MV-4-11 (cell line): Measurements from ENCODE around the gene CRELD2.

Source experiments
- DNase-seq: peaks from one replicate; lab custom pipeline; 2025; lab: John Stamatoyannopoulos, UW

Gene CRELD2

DNA sequence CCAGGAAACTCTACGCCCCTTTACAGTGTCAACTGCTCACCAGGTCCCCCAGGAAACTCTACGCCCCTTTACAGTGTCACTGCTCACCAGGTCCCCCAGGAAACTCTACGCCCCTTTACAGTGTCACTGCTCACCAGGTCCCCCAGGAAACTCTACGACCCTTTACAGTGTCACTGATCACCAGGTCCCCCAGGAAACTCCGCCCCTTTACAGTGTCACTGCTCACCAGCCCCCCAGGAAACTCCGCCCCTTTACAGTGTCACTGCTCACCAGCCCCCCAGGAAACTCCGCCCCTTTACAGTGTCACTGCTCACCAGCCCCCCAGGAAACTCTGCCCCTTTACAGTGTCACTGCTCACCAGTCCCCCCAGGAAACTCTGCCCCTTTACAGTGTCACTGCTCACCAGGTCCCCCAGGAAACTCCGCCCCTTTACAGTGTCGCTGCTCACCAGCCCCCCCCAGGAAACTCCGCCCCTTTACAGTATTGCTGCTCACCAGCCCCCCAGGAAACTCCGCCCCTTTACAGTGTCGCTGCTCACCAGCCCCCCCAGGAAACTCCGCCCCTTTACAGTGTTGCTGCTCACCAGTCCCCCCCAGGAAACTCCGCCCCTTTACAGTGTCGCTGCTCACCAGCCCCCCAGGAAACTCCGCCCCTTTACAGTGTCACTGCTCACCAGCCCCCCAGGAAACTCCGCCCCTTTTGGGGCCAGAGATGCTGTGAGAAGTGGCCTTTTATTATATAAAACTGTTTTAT, 26.8 kb downstream of the CRELD2 start:
- DNase-seq: peak; percentile 30

DNA sequence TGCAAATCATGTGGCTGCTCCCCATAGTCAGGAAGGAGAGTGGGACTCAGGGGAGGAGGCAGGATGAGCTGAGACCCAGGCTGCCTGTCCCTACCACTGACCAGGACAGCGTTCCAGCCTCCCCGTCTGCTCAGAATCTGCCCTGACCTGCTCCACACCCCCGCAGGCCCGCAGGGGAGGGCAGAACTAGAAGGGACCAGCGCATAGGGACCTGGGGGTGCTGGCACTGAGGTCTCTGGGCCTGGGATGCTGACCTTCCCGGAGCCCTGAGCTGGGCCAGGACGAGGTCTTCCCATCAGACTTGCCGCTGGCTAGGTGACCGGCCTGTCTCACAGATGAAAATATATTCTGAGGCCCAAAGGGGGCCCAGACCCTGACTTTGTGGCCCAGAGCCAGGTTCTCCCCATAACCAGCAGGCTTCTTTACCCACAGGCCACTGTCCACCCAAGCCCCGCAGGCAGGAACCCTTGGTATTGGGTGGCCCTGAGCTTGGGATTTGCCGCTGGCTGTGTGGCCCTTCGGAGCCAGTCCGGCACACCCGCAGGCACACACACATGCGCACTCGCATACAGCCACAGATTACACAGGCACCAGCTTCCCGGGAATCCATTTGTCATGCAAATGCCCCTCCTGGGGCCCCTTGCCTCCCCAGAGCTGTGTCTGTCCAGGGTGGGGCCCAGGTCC, 28.3 kb downstream of the CRELD2 start:
- no peak for DNase-seq

DNA sequence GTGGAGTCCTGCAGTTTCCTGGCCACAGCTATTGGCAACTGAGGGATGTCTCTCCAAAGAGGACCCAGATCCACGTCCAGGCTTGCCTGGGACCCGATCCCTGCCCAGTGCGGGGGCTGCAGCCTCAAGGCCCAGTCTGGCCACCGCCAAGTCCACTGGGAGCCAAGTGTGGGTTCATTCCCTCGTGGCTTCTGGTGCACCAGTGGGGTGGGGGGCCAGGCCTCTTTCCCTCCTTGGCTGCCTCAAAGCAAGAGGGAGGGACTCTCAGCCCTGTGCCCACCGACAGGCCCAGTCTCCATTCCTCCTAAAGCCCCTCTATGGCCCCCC, 28.8 kb downstream of the CRELD2 start:
- no peak for DNase-seq

DNA sequence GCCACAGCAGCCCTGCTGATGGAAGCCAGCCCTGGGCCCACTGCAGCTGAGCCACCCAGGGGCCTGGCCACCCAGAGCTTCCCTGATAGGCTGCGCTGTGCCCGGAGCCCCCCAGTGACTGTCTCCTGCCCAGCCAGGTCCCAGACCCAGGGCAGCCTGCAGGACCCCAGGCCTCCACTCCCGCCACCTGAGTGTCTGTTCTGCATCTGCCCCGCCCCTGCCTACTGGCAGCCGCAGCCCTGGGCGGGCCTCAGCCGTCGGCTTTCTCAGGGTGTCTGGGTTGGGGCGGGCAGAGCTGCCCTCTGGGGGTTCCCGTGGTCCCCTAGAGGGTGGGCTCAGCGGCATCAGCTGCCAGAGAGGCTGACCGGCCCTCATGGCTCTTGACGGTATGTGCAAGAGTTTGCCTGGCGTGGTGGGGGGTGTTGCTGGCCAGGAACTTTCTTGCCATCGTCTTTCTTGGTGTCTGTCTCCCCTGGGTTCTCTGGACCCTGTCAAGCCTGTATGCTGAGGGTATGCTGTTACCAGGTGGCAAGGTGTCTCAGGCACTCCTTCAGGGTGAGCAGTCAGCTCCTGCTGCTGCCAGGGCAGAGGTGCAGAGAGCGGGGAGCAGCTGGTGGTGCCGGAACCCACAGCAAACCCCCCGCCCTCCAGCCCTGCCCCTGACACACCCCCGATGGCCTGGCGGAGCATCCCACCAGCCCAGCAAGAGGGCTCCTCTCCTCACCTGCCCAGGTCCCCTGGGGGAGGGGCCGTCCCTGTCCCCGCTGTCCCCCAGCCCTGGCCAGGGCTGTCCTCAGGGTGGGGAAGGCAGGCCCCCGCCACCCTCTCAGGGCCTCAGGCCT, 29.9 kb downstream of the CRELD2 start:
- no peak for DNase-seq

DNA sequence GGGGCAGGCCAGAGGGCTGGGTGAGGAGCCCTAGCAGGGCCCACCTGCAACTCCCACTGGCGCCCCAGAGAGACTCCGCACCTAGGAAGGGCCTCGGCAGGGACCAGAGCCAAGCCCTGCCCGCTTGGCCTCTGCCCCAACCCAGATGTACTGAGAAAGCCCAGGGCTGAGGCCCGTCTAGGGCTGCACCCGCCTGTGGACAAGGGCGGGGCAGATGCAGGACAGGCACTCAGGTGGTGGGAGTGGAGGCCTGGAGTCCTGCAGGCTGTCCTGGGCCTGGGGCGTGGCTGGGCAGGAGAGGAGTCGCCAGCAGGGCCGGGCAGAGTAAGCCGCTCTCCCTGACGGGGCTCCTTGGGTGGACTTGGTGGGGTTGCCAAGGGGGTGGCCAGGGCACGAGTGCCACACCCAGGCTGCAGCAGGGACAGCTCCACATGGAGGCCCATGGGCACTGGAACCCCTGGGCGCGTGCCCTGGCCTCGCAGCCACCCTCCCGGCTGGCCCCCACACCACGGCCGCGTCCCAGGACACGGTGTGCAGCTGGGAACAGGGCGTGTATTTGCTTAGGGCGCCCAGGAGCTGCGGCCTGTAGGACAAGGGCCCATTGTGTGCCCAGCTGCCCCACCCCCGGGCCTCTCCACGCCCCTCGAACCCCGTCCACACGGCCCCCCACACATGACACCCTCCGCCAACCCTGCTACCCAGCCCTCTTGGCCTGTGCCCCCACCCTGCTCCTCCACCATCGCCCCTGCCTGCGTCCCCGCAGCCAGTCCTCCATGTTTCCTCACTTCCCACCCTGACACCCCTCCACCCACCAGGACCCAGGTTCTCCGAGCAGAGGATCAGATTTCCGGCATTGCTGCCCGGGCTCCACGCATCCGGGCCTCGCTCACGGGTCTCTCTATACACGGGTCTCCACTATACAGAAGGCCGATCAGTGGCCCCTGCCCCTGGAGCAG, 30.8 kb downstream of the CRELD2 start:
- DNase-seq: no peak

DNA sequence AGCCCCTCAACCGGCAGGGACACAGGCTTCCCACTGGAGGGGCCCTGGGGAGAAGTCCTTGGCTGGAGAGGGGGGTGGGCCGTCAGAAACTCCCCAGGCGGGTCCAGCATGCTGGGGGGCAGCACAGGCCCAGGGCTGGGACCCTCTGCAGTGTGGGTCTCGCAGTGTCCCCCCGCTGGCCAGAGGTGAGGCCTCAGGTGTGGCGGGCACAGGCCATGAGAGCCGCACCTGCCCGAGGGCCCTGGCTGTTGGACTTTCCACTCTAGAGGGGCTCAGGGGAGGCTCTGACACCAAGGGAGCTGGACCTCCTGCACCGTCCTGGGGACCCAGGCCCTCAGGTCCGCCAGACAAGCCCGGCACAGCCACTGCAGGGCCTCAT, 31.5 kb downstream of the CRELD2 start:
- no peak for DNase-seq

DNA sequence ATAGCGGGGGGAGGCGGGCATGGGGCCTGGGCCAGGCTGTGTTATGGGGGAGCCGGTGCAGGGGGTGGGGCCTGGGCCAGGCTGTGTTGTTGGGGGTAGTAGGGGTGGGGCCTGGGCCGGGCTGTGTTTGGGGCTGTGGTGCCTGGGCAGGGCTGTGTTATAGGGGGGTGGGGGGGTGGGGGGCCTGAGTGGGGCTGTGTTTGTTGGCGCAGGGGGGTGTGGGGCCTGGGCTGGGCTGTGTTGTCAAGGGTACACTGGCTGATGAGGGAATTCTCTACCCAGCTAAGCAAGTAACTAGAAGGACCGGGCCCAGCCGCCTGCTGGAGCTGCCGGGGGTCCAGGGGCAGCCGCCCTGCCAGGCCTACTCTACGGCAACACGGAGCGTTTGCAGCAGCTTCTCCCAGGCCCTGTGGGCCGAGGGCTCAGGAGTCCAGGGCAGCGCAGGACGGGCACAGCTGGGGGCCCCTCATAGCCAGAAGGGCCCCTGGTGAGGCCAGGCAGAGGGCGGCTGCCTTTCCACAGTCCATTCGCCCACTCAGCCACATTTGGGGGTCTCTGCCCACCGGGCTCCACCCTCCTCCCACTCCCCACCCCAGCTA, 32.1 kb downstream of the CRELD2 start:
- no peak for DNase-seq

DNA sequence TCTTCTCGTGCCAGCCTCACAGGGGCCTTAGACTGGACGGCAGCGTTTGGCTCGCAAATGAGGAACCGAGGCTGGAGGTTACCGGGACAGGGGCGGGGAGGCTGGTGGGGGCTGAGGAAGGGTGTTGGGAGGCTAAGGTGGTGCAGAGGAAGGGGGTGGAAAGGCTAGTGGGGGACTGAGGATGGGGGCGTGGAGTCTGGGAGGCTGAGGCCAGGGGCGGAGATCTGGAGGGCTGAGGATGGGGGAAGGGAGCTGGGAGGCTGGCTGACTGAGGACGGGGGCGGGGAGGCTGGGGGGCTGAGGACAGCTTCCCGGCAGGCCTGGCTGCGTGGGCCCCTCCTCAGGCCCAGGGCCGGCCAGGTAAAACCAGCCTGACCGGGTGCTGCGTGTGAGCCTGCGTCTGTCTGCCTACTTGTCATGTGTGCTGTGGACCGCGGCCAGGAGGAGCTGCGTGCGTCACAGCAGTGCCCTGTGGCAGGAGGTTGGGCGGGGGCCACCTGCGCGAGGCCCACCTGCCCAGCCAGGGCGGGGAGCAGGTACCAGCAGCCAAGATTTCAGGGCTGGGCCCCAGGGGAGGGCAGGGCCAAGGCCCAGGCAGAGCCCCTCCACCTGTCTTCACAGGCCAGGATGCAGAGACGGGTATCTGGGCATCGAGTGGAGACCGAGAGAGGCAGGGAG, 32.7 kb downstream of the CRELD2 start:
- no peak for DNase-seq

DNA sequence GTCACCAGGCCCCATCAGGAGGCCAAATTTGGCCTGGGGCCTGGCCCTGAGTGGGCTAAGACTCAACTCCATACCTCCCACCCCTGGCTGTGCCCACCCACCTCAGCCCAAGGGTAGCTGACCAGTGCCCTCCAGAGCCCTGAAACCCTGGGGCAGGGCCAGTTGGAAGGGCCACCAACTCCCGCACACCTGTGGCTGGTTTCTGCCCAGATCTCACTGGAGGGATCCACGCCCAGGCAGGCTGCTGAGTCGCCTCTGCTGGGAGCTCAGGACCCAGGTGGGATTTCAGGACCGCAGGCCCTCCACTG, 33.2 kb downstream of the CRELD2 start:
- no peak for DNase-seq

DNA sequence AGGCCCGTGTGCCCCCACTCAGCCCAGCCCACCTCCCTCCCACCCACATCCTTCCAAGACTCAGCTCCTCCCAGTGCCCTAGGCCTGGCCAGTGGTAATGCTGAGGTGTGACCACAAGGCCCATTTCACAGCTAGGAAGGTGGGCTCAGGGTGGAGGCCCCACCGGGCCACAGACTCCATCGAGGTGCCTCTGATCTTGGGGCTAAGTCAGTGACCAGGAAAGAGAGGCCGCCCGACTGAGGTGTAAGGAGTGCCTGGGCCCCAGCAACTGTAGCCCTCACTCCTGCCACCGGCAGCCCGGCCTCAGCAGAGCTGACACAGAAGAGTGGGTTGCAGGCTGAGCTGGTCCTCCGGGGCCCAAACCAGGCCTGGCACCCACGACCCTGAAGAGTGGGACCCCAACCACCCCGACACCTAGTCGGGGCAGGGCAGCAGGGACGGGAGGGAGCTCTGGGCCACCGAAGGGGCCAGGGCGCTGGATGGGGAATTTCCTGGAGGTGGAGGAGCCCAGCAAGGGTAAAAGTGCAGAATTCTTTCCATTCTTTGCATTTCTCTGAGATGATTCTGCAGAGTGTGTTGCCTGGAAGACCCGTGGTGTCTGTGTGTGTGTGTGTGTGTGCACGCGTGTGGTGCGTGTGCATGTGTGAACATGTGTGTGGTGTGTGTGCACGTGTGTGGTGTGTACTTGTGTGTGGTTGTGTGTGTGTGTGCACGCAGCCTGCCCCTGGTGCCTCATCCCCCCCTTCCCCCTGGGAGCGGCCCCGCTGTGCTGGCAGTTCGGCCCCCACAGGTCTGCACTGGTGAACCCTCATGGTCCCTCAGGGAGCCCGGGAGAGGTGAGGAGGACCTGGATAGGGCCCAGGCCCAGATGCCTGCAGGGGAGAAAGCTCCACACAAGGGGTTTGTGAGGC, 33.8 kb downstream of the CRELD2 start:
- no peak for DNase-seq

DNA sequence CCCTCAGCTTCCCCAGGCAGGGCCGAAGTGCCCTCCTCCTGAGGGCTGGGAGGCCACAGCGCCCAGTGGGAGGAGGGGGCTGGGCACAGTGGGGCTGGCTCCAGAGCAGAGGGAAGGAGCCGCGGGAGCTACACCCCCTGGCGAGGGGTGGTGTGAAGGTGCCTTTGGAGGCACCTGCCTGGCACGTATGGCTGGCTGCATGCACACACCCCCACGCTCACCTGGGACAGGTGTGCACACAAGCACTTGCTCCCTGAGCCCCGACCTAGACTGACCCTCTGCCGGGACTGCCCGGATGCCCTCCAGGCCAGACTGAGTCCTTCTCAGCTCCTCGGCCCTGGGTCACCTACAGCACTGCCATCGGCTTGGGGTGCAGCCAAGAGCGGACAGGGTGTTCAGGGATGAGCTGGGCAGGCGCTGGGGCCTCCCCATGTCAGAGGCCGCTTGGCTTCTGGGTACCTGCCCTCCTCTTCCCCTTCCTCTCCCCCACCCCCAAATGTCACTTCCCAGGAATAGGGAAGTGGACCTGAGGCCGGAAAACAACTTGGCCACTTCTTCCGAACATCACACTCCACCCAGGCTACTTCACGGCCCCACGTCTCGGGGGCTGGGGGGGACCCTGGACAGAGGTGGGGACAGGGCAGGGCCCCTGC, 34.7 kb downstream of the CRELD2 start:
- DNase-seq: peak; percentile 26

DNA sequence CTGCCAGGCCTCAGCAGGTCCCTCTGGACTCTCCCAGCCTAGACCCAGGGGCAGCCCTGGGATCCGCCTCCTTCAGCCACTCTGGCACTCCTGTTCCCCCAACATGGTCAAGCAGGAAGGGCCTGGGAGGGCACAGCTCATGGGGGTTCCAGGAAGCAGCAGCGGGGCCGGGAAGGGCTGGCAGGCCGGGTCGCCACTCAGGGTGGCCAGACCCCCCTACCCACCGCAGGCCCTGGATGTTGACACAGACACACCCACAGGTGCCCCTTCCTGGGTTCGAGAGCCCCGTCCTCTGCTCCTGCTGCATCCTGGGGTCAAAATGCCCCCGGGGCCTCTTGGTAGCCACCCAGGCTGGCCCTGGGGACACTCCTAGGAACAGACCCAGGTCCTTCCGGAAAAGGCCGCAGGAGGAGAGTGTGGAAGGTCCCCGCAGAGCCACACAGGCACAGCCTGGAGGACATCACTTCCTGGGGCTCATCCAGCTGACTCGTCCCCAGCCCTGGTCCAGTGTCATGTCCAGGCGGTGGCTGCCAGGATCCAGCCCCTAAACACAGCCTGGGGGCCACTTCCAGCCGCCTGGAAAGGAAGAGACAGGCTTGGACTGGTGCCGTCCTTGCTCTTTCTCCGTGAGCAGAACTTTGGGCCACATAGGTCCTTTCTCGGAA, 35.4 kb downstream of the CRELD2 start:
- no peak for DNase-seq

DNA sequence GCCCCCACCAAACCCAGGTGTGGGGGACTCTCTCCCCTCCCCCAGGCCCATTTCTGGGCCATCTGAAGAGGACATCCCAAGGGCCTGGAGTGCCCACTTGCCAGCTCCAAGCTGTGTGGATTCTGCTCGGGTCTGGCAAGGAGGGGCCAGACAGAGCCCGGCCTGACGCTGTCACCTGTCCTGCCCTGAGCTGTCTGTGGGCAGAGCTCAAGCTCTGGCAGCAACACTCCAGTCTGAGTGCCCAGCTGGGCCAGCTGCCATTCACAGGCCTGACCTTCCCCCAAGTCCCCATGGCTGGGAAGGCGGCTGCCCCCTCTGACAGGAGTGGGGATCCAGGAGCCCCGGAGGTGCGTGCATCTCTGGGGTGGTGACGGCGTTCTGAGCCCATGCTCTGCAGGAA, 35.9 kb downstream of the CRELD2 start:
- no peak for DNase-seq

DNA sequence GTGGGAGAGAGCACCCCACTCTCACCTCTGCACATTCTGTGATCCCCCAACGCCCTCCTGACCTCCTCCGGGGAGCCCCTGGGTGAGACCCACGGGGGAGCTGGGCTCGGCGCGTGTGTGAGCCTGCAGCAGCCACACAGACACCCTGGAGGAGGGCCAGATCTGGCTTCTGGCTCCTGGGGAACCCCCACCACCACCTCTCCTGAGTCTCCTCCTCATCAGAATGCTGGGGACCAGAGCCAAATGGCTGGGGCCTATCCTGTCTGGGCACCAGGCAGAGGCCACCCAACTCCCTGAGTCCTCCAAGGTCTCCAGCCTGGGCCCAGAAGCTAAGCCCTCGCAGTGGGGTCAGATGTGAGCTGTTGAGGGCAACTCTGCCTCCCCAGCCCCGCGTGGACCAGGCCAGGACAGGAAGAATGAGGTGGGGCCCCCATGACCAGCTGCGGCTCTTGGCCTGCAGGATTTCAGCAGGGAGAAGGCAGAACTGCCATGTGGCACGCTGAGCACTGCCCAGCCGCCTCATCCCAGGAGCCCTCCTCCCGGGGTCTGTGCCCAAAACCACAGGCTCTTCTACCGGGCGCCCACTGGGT, 36.7 kb downstream of the CRELD2 start:
- DNase-seq: no peak

DNA sequence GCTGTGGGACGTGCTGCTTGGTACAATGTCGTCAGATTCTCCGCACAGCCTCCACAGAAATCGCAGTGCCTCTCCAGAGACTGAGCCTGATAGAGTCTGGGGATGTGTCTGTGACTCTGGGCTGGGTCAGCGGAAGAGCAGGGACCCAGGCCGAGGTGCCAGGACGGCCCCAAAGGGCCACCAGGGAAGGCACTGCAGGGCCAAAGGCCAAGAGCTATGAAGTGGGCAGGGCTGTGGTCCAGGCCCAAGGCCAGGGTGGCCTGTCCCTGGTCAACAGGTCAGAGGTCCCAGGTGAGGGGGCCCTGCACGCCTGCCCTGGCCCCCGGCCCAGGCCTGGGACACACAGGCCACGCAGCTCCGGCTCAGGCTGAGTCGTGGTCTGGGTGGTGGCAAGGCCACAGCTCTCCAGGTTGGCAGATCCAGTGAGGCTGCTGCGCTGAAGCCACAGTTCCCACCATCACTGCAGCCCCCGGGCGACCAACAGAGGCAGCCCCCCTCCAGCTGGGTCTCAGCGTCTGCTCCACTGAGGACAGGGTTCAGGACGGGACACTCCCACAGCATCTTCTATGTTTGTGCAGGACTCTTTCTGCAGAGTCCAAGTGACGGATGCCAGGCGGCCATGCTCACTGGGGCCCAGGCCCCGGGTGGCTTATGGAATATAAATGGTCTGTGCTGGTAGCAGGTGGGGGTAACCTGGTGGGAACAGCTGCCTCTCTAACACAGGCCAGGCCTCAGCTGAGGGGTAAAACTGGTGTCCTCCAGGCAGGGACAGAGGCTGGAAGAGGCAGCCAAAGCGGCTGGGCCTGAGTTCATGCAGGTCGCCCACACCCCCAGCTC, 37.4 kb downstream of the CRELD2 start:
- DNase-seq: no peak

DNA sequence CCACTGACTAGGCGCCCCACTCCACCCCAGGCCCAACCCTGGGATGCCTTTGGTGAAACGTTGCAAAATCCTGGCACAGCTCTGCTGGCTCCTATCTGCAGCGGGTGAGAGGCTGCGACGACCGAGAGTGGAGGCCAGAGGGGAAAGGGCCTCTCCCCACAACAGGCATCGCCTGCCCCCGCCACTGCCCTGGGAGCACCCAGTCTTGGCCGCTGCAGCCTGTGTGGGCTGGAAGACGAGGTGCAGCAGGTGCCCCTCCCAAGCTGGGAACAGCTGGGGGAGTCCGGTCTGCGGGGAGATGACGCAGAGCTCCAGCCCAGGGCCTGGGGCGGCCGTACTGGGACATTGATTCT, 38.0 kb downstream of the CRELD2 start:
- DNase-seq: no peak

DNA sequence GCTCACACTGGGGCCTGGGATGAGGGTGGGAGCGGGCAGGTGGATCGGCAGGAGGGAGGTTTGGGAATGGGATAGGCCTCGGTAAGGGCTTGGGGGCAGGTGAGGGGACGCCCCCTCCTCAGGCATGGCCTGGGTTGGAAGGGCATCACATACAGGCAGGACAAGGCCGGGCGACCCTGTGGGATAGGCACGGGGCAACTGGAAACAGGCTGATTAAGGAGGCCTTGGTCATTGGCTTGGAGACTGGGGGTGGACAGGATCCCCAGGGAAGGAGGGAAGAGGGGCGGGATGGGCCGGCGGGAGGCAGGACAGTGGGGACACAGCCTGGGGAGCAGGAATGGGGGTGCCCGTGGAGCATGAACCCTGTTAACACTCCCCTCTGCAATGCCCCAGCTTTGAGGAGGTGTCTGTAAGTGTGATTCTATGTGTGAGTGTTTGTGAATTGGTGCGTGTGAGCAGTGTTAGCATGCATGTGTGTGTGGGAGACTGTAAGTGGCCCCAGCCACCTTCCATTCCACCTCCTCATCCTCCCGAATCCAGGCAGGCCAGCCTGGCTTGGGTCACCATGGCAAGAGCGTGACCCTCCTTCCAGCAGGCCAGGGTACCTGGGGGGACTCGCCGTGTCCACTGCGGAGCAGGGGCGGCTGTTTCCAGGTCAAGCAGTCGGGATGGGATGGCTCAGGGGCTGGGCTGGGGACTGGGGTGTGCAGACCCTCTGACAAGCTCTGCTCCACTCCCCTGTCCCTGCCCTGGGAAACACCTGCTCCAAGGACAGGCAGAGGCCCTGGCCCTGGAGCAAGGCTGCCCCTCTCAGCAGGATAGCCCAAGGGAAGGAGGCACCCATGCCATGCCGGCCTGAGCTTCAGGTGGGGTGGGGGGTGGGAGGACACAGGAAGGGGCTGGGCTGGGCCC, 38.7 kb downstream of the CRELD2 start:
- DNase-seq: no peak
